HG03159 (cell line): ENCODE data around the gene CREG1.
"Not testable (repeated sequence)": the region's sequence is repeated elsewhere in the genome, so short reads cannot be mapped to it uniquely, and the experiment has no call there.

Source experiments
- ATAC-seq: cut with Tn5 transposase; IDR thresholded peaks from one replicate; pipeline ENCODE4 v1.9.1; 2021; ENCODE audit warnings: mild to moderate bottlenecking, moderate library complexity; ENCODE audit not compliant: unreplicated experiment

Gene CREG1

GRCh38 chr1:167553136-167554027 lies at the start of gene CREG1:
Gene CREG1 (minus strand): TSS chr1:167553762.
- ATAC-seq, result peak; percentile 98

GRCh38 chr1:167602840-167603239 lies 49.3 kb upstream of the CREG1 start:
- ATAC-seq, result no peak

- no peak for ATAC-seq
Measured at GRCh38 chr1:167601442-167602383, 48.2 kb upstream of the CREG1 start.

- ATAC-seq, result peak; percentile 64
Measured at GRCh38 chr1:167599957-167600581, 46.5 kb upstream of the CREG1 start.

- no peak for ATAC-seq
Measured at GRCh38 chr1:167594822-167595221, 41.3 kb upstream of the CREG1 start.

- no peak for ATAC-seq
Measured at GRCh38 chr1:167593860-167594259, 40.3 kb upstream of the CREG1 start.

- ATAC-seq, result no peak
Measured at GRCh38 chr1:167592475-167592874, 38.9 kb upstream of the CREG1 start.

GRCh38 chr1:167588361-167588760 lies 34.8 kb upstream of the CREG1 start:
- ATAC-seq, result no peak

GRCh38 chr1:167587872-167588271 lies 34.3 kb upstream of the CREG1 start:
- no peak for ATAC-seq

- no peak for ATAC-seq
Measured at GRCh38 chr1:167587342-167587741, 33.8 kb upstream of the CREG1 start.

- ATAC-seq, result no peak
Measured at GRCh38 chr1:167584581-167584980, 31.0 kb upstream of the CREG1 start.

- no peak for ATAC-seq
Measured at GRCh38 chr1:167582722-167583121, 29.2 kb upstream of the CREG1 start.

GRCh38 chr1:167582064-167582463 lies 28.5 kb upstream of the CREG1 start:
- no peak for ATAC-seq

- no peak for ATAC-seq
Measured at GRCh38 chr1:167579986-167580385, 26.4 kb upstream of the CREG1 start.

GRCh38 chr1:167578939-167579521 lies 25.5 kb upstream of the CREG1 start:
- no peak for ATAC-seq

GRCh38 chr1:167575649-167576048 lies 22.1 kb upstream of the CREG1 start:
- no peak for ATAC-seq

- ATAC-seq, result no peak
Measured at GRCh38 chr1:167573035-167573434, 19.5 kb upstream of the CREG1 start.

- not testable (repeated sequence) for ATAC-seq
Measured at GRCh38 chr1:167570712-167571111, 17.1 kb upstream of the CREG1 start.

GRCh38 chr1:167567663-167568062 lies 14.1 kb upstream of the CREG1 start:
- no peak for ATAC-seq

- no peak for ATAC-seq
Measured at GRCh38 chr1:167566766-167567165, 13.2 kb upstream of the CREG1 start.

GRCh38 chr1:167565922-167566321 lies 12.4 kb upstream of the CREG1 start:
- ATAC-seq, result no peak
